Heart right ventricle (tissue), 16 donors: Measurements from ENCODE around the gene ANKRD10. TPM values are rescaled to one million over a fixed set of nuclear protein-coding genes. Genes with fewer than 3 reads are reported as not detected.

Source experiments
- ATAC-seq, 8 donors: fragments of 200-7000 bp; cut with Tn5 transposase; one replicate each; pipeline ENCODE4 v1.9.1; 2020; ENCODE audit warnings: mild to moderate bottlenecking in 8 of 8, moderate library complexity in 8 of 8, moderate number of reproducible peaks in 1 of 8
- DNase-seq, 2 donors: peaks; one replicate each; pipeline ENCODE4 v3.0.0-alpha.2; 2020
- H3K27ac ChIP-seq, 10 donors: fragments of 200-600 bp; sonication (generic) in 2 of 10; one replicate each; pipeline versions ENCODE4 v1.5.0 to v1.8.0; 2020 to 2022; ENCODE audit warnings: mild to moderate bottlenecking in 3 of 10
- H3K27me3 ChIP-seq, 7 donors: fragments of 200-600 bp; one replicate each; pipeline ENCODE4 v1.8.0; 2021 to 2022; ENCODE audit warnings: mild to moderate bottlenecking in 2 of 7
- H3K36me3 ChIP-seq, 9 donors: fragments of 200-600 bp; sonication (generic) in 1 of 9; one replicate each; pipeline versions ENCODE4 v1.5.0 to v1.8.0; 2020 to 2022; ENCODE audit warnings: mild to moderate bottlenecking in 2 of 9
- H3K4me1 ChIP-seq, 9 donors: fragments of 200-600 bp; sonication (generic) in 1 of 9; one replicate each; pipeline versions ENCODE4 v1.5.0 to v1.8.0; 2020 to 2022; ENCODE audit warnings: mild to moderate bottlenecking in 4 of 9
- H3K4me3 ChIP-seq, 10 donors: fragments of 200-600 bp; sonication (generic) in 2 of 10; one replicate each; pipeline versions ENCODE4 v1.5.0 to v1.8.0; 2020 to 2022; ENCODE audit warnings: mild to moderate bottlenecking in 7 of 10, moderate library complexity in 2 of 10
- H3K9me3 ChIP-seq, 11 donors: fragments of 200-600 bp in 10 of 11; sonication (generic) in 2 of 11; one replicate each; pipeline versions ENCODE4 v1.5.0 to v1.8.0; 2013 to 2022; ENCODE audit warnings: mild to moderate bottlenecking in 2 of 11, control low read depth in 1 of 11, moderate library complexity in 1 of 11
- WGBS, 2 donors: extraction: QIAGEN DNeasy Blood & Tissue Kit; methylation state at CpG; one replicate each; pipeline ENCODE4 v1.1.7; 2013; ENCODE audit warnings: inconsistent platforms in 1 of 2; 5-methylcytosine and 5-hydroxymethylcytosine counted together
- intact Hi-C, 10 donors: fragments of 100-400 bp; cut with DNase I; formaldehyde crosslinking; loops; one replicate each; pipeline versions ENCODE4 v1.11.1 to v1.14.2; 2022
- polyA plus RNA-seq, 2 donors: library from polyadenylated mRNA; stranded (reverse); fragments of 200-250 nt; gene quantifications; one replicate each; pipeline ENCODE4 v1.2.3, GENCODE V29; 2013
- total RNA-seq, 10 donors: library from RNA; stranded (reverse); fragmentation: NEBNext Ultra II Directional in 3 of 10; extraction: Animal tissue kit (Norgen Biotek cat#: 25700) in 3 of 10; gene quantifications; one replicate each; pipeline versions ENCODE4 v1.2.1 to v1.2.4, GENCODE V29; 2021 to 2023
- TF ChIP-seq, protein P1 (sequence below), 9 donors: fragments of 200-600 bp; sonication (generic) in 2 of 9; IDR thresholded peaks; one replicate each; pipeline versions ENCODE4 v1.5.0 to v1.8.0; 2021 to 2022; ENCODE audit warnings: antibody characterized with exemption in 9 of 9, mild to moderate bottlenecking in 5 of 9, moderate library complexity in 1 of 9
- donor health status: Arrhythmogenic right ventricular cardiomyopathy.
- donor health status: ischemic (EF 13 %, LVEDD 7.1; RV severe dilation, severe dysfunction).
- donor health status: healthy with polysubstance abuse.
- donor health status: DM: no; HTN: yes; CAD: no.
- donor health status: DM: no; HTN: no; CAD: no.
- donor health status: ischemic (EF 25% LVEDD 6.9; RV normal size, moderate dysfunction).
- donor health status: ischemic (EF 25% LVEDD 5.7; RV mildly dilated, moderate dysfunction).
- donor health status: healthy.
- donor health status: DM: yes; HTN: yes; CAD: no.
- donor health status: Ischemic cardiomyopathy.
- donor health status: ischemic (EF 35%, LVEDD 5.7; RV mildly dilated, moderate dysfunction).
- donor health status: nonischemic (EF 11% LVEDD 7.7; RV severe dilation, severe dysfunction).
- donor health status: DM: yes; HTN: yes; CAD: no.
- donor health status: PGD.
- donor health status: ischemic (EF 29% LVEDD 5.4; RV normal size, mild dysfunction).
- donor health status: nonischemic (EF 23%, LVEDD 6.1; RV moderate dilation, normal function).

ANKRD10 gene
- total and polyA plus RNA-seq, 12 donors, result 32.4 to 127 (median 49.0) TPM

GRCh38 chr13:110920038-110920437 lies 5.2 kb upstream of the ANKRD10 start:
- Histone ChIP-seq H3K4me3 (no peak overlapping the region), H3K9me3 (no peaks in the 10 kb centered on the region), H3K27me3 (no peaks in the 10 kb centered on the region), H3K27ac (peak overlapping the region in 6 of 10 donors; percentile 19 to 58 (median 40)), H3K36me3 (no peaks in the 10 kb centered on the region), H3K4me1 (peaks cover 0 to 44% (median 19%) of the 10 kb centered on the region in 9 donors)
- DNase-seq (peak in 1 of 2 donors; percentile 51), ATAC-seq (no peak)
- TF ChIP-seq, protein P1, sequence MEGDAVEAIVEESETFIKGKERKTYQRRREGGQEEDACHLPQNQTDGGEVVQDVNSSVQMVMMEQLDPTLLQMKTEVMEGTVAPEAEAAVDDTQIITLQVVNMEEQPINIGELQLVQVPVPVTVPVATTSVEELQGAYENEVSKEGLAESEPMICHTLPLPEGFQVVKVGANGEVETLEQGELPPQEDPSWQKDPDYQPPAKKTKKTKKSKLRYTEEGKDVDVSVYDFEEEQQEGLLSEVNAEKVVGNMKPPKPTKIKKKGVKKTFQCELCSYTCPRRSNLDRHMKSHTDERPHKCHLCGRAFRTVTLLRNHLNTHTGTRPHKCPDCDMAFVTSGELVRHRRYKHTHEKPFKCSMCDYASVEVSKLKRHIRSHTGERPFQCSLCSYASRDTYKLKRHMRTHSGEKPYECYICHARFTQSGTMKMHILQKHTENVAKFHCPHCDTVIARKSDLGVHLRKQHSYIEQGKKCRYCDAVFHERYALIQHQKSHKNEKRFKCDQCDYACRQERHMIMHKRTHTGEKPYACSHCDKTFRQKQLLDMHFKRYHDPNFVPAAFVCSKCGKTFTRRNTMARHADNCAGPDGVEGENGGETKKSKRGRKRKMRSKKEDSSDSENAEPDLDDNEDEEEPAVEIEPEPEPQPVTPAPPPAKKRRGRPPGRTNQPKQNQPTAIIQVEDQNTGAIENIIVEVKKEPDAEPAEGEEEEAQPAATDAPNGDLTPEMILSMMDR (IDR thresholded peaks at IDR 0.05), result peak in 2 of 9 donors; percentile 16 to 19
- 54 to 56% methylated on average over 5 of the region's 5 CpGs for WGBS, 2 donors
- intact Hi-C loops, result loop anchor here in 2 of 10 donors (1.0 to 5.0 kb wide), 2 partner anchors 127 to 130 kb away; no protein-coding TSS in a partner anchor

DNA sequence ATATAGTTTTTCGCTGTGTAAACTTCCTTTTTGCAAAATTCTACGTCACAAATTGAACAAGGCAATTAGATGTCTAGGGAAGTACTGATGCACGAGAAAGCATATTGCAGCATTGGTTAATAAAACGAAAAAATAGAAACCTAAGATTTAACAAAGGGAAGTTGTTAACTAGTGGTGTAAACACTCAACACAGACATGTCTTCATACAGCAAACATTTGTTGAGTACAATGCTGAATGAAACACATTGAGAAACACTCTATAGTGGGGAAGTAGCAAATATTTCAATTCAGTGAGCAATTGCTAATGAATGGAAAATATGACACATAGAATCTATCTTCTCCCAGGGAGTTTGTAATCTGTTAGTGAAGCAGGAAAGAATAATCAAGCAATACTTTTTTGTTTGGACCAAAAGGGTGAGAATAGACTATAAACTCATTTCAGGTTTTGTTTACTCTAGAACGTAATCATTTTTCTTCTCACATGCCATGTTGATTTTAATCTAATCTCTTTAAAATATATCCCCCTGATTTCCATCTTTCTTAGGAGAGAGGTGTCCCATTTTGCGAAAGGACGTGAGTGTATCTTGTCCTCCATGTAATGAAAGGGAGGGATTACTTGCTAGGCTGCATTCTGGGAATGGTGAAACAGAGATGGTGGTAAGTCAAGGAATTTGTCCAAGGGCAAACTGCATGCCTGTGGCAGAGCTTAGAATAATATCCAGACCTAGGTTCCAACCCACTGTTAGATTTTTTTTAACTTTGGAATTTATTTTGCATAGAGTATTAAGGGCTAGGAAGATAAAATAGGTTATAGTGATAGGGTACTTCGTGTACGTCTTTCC lies 1.7 kb upstream of the ANKRD10 start:
- TF ChIP-seq, protein P1 (IDR thresholded peaks at IDR 0.05), result no peak
- H3K9me3 ChIP-seq, result no peaks in the 10 kb centered on the region
- 74% methylated on average over 9 of the region's 9 CpGs for WGBS, 2 donors
- peak overlapping the region in 8 of 10 donors; percentile 71 to 99 (median 92) for H3K4me3 ChIP-seq
- no peaks in the 10 kb centered on the region for H3K36me3 ChIP-seq
- intact Hi-C loops, result loop anchor here in 7 of 10 donors (2.0 to 10.0 kb wide), 8 partner anchors 90 to 308 kb away; partner anchors contain the start of gene ING1 (in 4 of the 7)
- peaks cover 6 to 54% (median 38%) of the 10 kb centered on the region in 9 donors for H3K4me1 ChIP-seq
- DNase-seq (no peak), ATAC-seq (no peak)
- H3K27me3 ChIP-seq, result no peaks in the 10 kb centered on the region
- peak overlapping the region; percentile 97 to 100 (median 100) for H3K27ac ChIP-seq

DNA sequence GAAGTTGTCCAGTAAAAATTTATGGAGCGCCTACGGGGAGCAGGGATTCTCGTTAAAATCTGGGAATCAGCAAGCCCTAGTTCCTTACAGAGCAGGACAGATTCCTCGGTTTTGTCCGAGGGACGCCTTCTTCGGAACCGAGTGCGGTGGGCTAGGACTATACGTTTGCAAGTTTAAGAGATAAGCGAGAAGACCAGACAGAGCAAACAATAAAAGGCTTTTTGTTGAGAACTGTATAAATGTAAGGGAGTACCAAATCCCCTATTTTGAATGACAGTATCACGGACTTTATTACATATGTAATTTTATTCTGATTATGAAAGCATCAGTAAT lies 971 bp upstream of the ANKRD10 start:
- 4 to 6% methylated on average over 12 of the region's 12 CpGs for WGBS, 2 donors
- TF ChIP-seq, protein P1 (IDR thresholded peaks at IDR 0.05), result no peak
- H3K9me3 ChIP-seq, result no peaks in the 10 kb centered on the region
- H3K4me3 ChIP-seq, result peak overlapping the region; percentile 63 to 99 (median 86)
- no peaks in the 10 kb centered on the region for H3K27me3 ChIP-seq
- H3K27ac ChIP-seq, result peak overlapping the region; percentile 97 to 100 (median 100)
- peaks cover 0 to 7% (median 0%) of the 10 kb centered on the region in 9 donors for H3K36me3 ChIP-seq
- peaks cover 6 to 54% (median 45%) of the 10 kb centered on the region in 9 donors for H3K4me1 ChIP-seq
- no peak for DNase-seq
- intact Hi-C loops, result loop anchor here in 7 of 10 donors (1.0 to 10.0 kb wide), 14 partner anchors 46 to 309 kb away; partner anchors contain the start of gene ING1 (in 5 of the 7)
- no peak for ATAC-seq

- peaks cover 0 to 20% (median 0%) of the 10 kb centered on the region in 9 donors for H3K36me3 ChIP-seq
- peak; percentile 83 to 88 for DNase-seq
- 0% methylated on average over 99 to 103 of the region's 103 CpGs for WGBS, 2 donors
- intact Hi-C loops, result loop anchor here in 7 of 10 donors (1.0 to 10.0 kb wide), 15 partner anchors 42 to 310 kb away; partner anchors contain the start of gene ING1 (in 6 of the 7)
- ATAC-seq, result peak; percentile 16 to 72 (median 50)
- peaks cover 6 to 60% (median 53%) of the 10 kb centered on the region in 9 donors for H3K4me1 ChIP-seq
- H3K27ac ChIP-seq, result peak overlapping the region; percentile 97 to 100 (median 100)
- H3K27me3 ChIP-seq, result no peaks in the 10 kb centered on the region
- TF ChIP-seq, protein P1 (IDR thresholded peaks at IDR 0.05), result no peak
- H3K4me3 ChIP-seq, result peak overlapping the region; percentile 71 to 99 (median 92)
- no peaks in the 10 kb centered on the region for H3K9me3 ChIP-seq
Measured at GRCh38 chr13:110914331-110915056, 375 bp downstream of the ANKRD10 start.
